MM.1S (cell line): ENCODE results near the gene PER1.

ENCODE experiments used
- EZH2 ChIP-seq: fragments of 300-600 bp; sonication (generic); optimal IDR thresholded peaks from 2 replicates; pipeline ENCODE3; 2017; ENCODE audit warnings: low read depth, mild to moderate bottlenecking, antibody characterized with exemption, low read length, mixed read lengths
- TF ChIP-seq, protein P1 (sequence below): fragments of 300-600 bp; sonication (generic); IDR thresholded peaks from 2 replicates; pipeline ENCODE4 v1.5.1; 2016; ENCODE audit warnings: antibody characterized with exemption, low read length, mixed read lengths

DNA sequence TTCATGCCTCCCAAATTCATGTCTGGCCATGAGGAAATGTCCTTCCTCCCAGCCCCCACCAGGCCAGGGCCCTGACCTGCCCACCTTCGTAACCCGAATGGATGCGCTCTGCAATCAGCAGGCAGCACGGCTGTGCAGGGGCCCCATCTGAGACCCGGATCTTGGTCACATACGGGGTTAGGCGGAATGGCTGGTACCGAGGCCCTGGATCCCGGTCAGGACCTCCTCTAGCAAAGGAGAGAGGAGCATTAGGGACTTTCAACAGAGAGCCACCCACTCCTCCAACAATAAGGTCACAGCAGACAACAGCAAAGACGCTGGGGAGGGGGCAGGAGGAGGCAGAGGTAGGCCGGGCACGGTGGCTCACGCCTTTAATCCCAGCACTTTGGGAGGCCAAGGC lies 3.6 kb downstream of the PER1 start:
- TF ChIP-seq, protein P1, sequence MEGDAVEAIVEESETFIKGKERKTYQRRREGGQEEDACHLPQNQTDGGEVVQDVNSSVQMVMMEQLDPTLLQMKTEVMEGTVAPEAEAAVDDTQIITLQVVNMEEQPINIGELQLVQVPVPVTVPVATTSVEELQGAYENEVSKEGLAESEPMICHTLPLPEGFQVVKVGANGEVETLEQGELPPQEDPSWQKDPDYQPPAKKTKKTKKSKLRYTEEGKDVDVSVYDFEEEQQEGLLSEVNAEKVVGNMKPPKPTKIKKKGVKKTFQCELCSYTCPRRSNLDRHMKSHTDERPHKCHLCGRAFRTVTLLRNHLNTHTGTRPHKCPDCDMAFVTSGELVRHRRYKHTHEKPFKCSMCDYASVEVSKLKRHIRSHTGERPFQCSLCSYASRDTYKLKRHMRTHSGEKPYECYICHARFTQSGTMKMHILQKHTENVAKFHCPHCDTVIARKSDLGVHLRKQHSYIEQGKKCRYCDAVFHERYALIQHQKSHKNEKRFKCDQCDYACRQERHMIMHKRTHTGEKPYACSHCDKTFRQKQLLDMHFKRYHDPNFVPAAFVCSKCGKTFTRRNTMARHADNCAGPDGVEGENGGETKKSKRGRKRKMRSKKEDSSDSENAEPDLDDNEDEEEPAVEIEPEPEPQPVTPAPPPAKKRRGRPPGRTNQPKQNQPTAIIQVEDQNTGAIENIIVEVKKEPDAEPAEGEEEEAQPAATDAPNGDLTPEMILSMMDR: no peak
- no peak for TF ChIP-seq EZH2
